Caco-2 (cell line): ENCODE data around the gene NGEF. TPM values are rescaled to one million over a fixed set of nuclear protein-coding genes. Genes with fewer than 3 reads are reported as not detected.

Experiments
- BruUV-seq: library from RNA; stranded (reverse); fragments of 400-500 nt; replicated peaks from 2 replicates; lab custom pipeline; 2021; lab: Mats Ljungman, UMichigan
- CTCF ChIA-PET: fragments of 300-600 bp; sonication (Branson Sonifier 250); formaldehyde crosslinking; loops from one replicate; lab custom pipeline; 2022; ENCODE audit warnings: antibody characterized with exemption; lab: Charles Lee
- POLR2A ChIA-PET: fragments of 300-600 bp; sonication (Branson Sonifier 250); formaldehyde crosslinking; loops from one replicate; lab custom pipeline; 2022; ENCODE audit warnings: antibody characterized with exemption; lab: Charles Lee
- DNase-seq, 2 experiments: peaks; one replicate each; pipeline versions ENCODE4 v3.0.0 to v3.0.0-alpha.2; 2020 to 2022
- H3K27me3 ChIP-seq: replicated peaks from 2 replicates; pipeline ENCODE4 v1.6.0; 2011; ENCODE audit warnings: low read length; ENCODE audit not compliant: control insufficient read depth, insufficient read depth
- H3K36me3 ChIP-seq: 2 replicates; pipeline ENCODE4 v1.5.1; 2011; ENCODE audit warnings: low read length; ENCODE audit not compliant: control insufficient read depth, insufficient read depth
- H3K4me1 ChIP-seq: fragments of 250-450 bp; sonication (Bioruptor Pico); 2 replicates; pipeline ENCODE4 v1.5.1; 2020; ENCODE audit warnings: mild to moderate bottlenecking
- H3K4me3 ChIP-seq: 2 replicates; pipeline ENCODE4 v1.5.1; 2011; ENCODE audit warnings: low read depth, mild to moderate bottlenecking, control low read depth, low read length
- H3K9me3 ChIP-seq: fragments of 250-450 bp; sonication (Bioruptor Pico); 2 replicates; pipeline ENCODE4 v1.5.1; 2020; ENCODE audit warnings: mild to moderate bottlenecking, moderate library complexity
- H3K27ac Mint-ChIP-seq: one replicate; pipeline ENCODE4 v1.8.0; 2022; ENCODE audit warnings: mixed read lengths; ENCODE audit not compliant: unreplicated experiment
- H3K27me3 Mint-ChIP-seq: one replicate; pipeline ENCODE4 v1.8.0; 2022; ENCODE audit warnings: mixed read lengths; ENCODE audit not compliant: insufficient read depth, unreplicated experiment
- H3K36me3 Mint-ChIP-seq: one replicate; pipeline ENCODE4 v1.8.0; 2022; ENCODE audit warnings: mild to moderate bottlenecking, mixed read lengths; ENCODE audit not compliant: insufficient read depth, unreplicated experiment
- H3K4me1 Mint-ChIP-seq: one replicate; pipeline ENCODE4 v1.8.0; 2022; ENCODE audit warnings: low read depth, mixed read lengths; ENCODE audit not compliant: unreplicated experiment
- H3K4me3 Mint-ChIP-seq: one replicate; pipeline ENCODE4 v1.8.0; 2022; ENCODE audit warnings: mild to moderate bottlenecking, moderate library complexity, mixed read lengths; ENCODE audit not compliant: unreplicated experiment
- H3K9me3 Mint-ChIP-seq: one replicate; pipeline ENCODE4 v1.8.0; 2022; ENCODE audit warnings: mixed read lengths; ENCODE audit not compliant: unreplicated experiment
- CTCF ChIP-seq, 2 experiments: fragments of 200-600 bp in 1 of 2; IDR thresholded peaks; 1 replicate in 1 of 2; 2 replicates in 1 of 2; pipeline versions ENCODE4 v1.5.1 to v1.8.0; 2011 to 2022; ENCODE audit warnings: antibody characterized with exemption in 1 of 2, control low read depth in 1 of 2, inconsistent platforms in 1 of 2, low read depth in 1 of 2, low read length in 1 of 2, mild to moderate bottlenecking in 1 of 2, moderate library complexity in 1 of 2; ENCODE audit not compliant: insufficient read depth in 1 of 2, severe bottlenecking in 1 of 2, unreplicated experiment in 1 of 2
- intact Hi-C: fragments of 100-400 bp; cut with micrococcal nuclease; formaldehyde crosslinking; loops from one replicate; pipeline ENCODE4 v1.10.0; 2022; ENCODE audit not compliant: unreplicated experiment
- total RNA-seq: library from RNA; stranded (reverse); gene quantifications from 2 replicates; pipeline ENCODE4 v1.2.3, GENCODE V29; 2022

The NGEF gene
- total RNA-seq, 1 experiment from 2014 or later, result 0.77 TPM

DNA sequence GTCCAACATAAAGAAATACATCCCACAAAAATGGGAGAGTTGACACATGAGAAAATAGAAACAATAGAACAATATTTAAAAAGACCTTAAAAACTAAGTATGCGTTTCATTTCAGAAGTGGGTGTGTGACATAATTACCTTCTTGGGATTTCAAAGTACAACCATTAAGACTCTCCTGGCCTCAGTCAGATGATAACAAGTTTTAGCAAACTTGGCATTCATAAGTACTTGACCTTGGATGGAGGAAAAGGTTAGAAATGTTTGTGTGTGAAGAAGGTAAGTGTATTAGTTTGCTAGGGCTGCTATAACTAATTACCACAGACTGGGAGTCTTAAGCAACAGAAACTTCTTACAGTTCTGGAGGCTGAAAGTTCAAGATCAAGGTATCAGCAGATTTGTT lies 4.9 kb upstream of the NGEF start:
- Mint-ChIP-seq H3K27me3 (no peaks in the 10 kb centered on the region), H3K4me3 (no peak overlapping the region), H3K4me1 (no peaks in the 10 kb centered on the region), H3K27ac (no peak overlapping the region), H3K36me3 (no peaks in the 10 kb centered on the region), H3K9me3 (no peaks in the 10 kb centered on the region)
- Histone ChIP-seq H3K4me1 (no peaks in the 10 kb centered on the region), H3K9me3 (no peaks in the 10 kb centered on the region), H3K27me3 (no peaks in the 10 kb centered on the region), H3K4me3 (no peak overlapping the region), H3K36me3 (no peaks in the 10 kb centered on the region)
- intact Hi-C loops, result no loop called here
- ChIA-PET POLR2A (no interaction called here), CTCF (no interaction called here)
- no peak for TF ChIP-seq CTCF (IDR thresholded peaks at IDR 0.05; ENCODE audit: insufficient read depth in 1 of 2, low read depth in 1 of 2, low read length in 1 of 2, severe bottlenecking in 1 of 2, unreplicated experiment in 1 of 2)
- BruUV-seq, result no TSS peak
- no peak for DNase-seq

GRCh38 chr2:233015019-233015645 lies 2.1 kb upstream of the NGEF start:
- H3K9me3 Mint-ChIP-seq, result no peaks in the 10 kb centered on the region
- no peaks in the 10 kb centered on the region for H3K9me3 ChIP-seq
- H3K27me3 ChIP-seq, result no peaks in the 10 kb centered on the region
- no peaks in the 10 kb centered on the region for H3K4me1 Mint-ChIP-seq
- no peak for DNase-seq
- no peak overlapping the region for H3K27ac Mint-ChIP-seq
- no peak for TF ChIP-seq CTCF (IDR thresholded peaks at IDR 0.05; ENCODE audit: insufficient read depth in 1 of 2, low read depth in 1 of 2, low read length in 1 of 2, severe bottlenecking in 1 of 2, unreplicated experiment in 1 of 2)
- H3K36me3 Mint-ChIP-seq, result no peaks in the 10 kb centered on the region
- intact Hi-C loops, result no loop called here
- H3K4me3 Mint-ChIP-seq, result no peak overlapping the region
- no peaks in the 10 kb centered on the region for H3K36me3 ChIP-seq
- H3K4me3 ChIP-seq, result no peak overlapping the region
- H3K27me3 Mint-ChIP-seq, result no peaks in the 10 kb centered on the region
- ChIA-PET POLR2A (no interaction called here), CTCF (no interaction called here)
- no peaks in the 10 kb centered on the region for H3K4me1 ChIP-seq
- BruUV-seq, result no TSS peak

DNA sequence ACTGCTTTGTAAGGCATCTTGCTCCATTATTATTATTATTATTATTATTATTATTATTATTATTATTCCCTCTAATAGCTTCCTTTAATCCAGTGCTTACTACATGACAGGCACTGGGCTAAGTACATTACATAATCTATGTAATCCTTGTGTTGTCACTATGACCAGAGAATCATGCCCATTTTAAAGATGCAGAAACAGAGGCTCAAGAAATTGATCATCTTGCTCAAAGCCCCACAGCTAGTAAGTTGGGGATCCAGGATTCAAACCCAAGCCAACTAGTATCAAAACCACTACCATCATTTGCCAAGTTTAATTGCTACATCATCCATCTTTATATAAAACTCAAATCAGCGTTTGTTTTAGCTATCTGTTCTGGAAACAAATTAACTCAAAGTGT lies 594 bp upstream of the NGEF start:
- no peaks in the 10 kb centered on the region for H3K9me3 ChIP-seq
- H3K4me3 ChIP-seq, result no peak overlapping the region
- H3K4me1 Mint-ChIP-seq, result no peaks in the 10 kb centered on the region
- TF ChIP-seq CTCF (IDR thresholded peaks at IDR 0.05; ENCODE audit: insufficient read depth in 1 of 2, low read depth in 1 of 2, low read length in 1 of 2, severe bottlenecking in 1 of 2, unreplicated experiment in 1 of 2), result no peak
- no peaks in the 10 kb centered on the region for H3K9me3 Mint-ChIP-seq
- H3K36me3 ChIP-seq, result no peaks in the 10 kb centered on the region
- H3K27me3 Mint-ChIP-seq, result no peaks in the 10 kb centered on the region
- ChIA-PET CTCF (no interaction called here), POLR2A (no interaction called here)
- DNase-seq, result no peak
- intact Hi-C loops, result no loop called here
- BruUV-seq, result no TSS peak
- no peaks in the 10 kb centered on the region for H3K36me3 Mint-ChIP-seq
- no peaks in the 10 kb centered on the region for H3K4me1 ChIP-seq
- no peak overlapping the region for H3K27ac Mint-ChIP-seq
- H3K27me3 ChIP-seq, result no peaks in the 10 kb centered on the region
- H3K4me3 Mint-ChIP-seq, result no peak overlapping the region
